Immature natural killer cell (primary cell): ENCODE data around the gene ZNF69. TPM values are rescaled to one million over a fixed set of nuclear protein-coding genes. Genes with fewer than 3 reads are reported as not detected.
"Not testable (repeated sequence)": the region's sequence is repeated elsewhere in the genome, so short reads cannot be mapped to it uniquely, and the experiment has no call there.

ENCODE experiments used
- DNase-seq, 3 donors: peaks; one replicate each; pipeline ENCODE4 v3.0.0; 2022; ENCODE audit warnings: mixed read lengths in 1 of 3
- H3K27ac Mint-ChIP-seq, 6 donors: one replicate each; pipeline ENCODE4 v1.8.0; 2020; ENCODE audit warnings: mixed read lengths in 6 of 6, mild to moderate bottlenecking in 5 of 6, inconsistent platforms in 4 of 6, moderate library complexity in 3 of 6
- H3K27me3 Mint-ChIP-seq, 3 donors: one replicate each; pipeline ENCODE4 v1.8.0; 2020 to 2021; ENCODE audit warnings: low read depth in 3 of 3, mild to moderate bottlenecking in 3 of 3, mixed read lengths in 3 of 3, moderate library complexity in 3 of 3, inconsistent platforms in 1 of 3
- H3K36me3 Mint-ChIP-seq, 3 donors: one replicate each; pipeline ENCODE4 v1.8.0; 2020; ENCODE audit warnings: mixed read lengths in 3 of 3, inconsistent platforms in 2 of 3, mild to moderate bottlenecking in 2 of 3
- H3K4me1 Mint-ChIP-seq, 2 donors: one replicate each; pipeline ENCODE4 v1.8.0; 2020; ENCODE audit warnings: inconsistent platforms in 2 of 2, mild to moderate bottlenecking in 2 of 2, mixed read lengths in 2 of 2, moderate library complexity in 1 of 2
- H3K4me3 Mint-ChIP-seq, 5 donors: one replicate each; pipeline ENCODE4 v1.8.0; 2020; ENCODE audit warnings: mild to moderate bottlenecking in 5 of 5, mixed read lengths in 5 of 5, inconsistent platforms in 3 of 5, moderate library complexity in 3 of 5
- H3K9me3 Mint-ChIP-seq, 6 donors: one replicate each; pipeline ENCODE4 v1.8.0; 2020; ENCODE audit warnings: mild to moderate bottlenecking in 6 of 6, mixed read lengths in 6 of 6, inconsistent platforms in 4 of 6, moderate library complexity in 3 of 6
- polyA plus RNA-seq, 3 donors: library from polyadenylated mRNA; unstranded; fragments of 300-500 nt; fragmentation: Illumina TruSeq; gene quantifications; one replicate each; pipeline ENCODE4 v1.2.3, GENCODE V29; 2021

Gene ZNF69
- 1 to 10 TPM in 2 of 3 donors, not detected in 1; 2.4 to 3.3 TPM for polyA plus RNA-seq

- Mint-ChIP-seq H3K4me3 (peak within 1 kb of the TSS; percentile 89 to 94 (median 92)), H3K27me3 (peaks cover 0 to 5% (median 0%) of the 10 kb centered on the region in 3 donors), H3K9me3 (no peaks in the 10 kb centered on the region)
These were observed at the start of gene ZNF69 for GRCh38 chr19:11887611-11888531. TSS of gene ZNF69 (plus strand) at chr19:11887782. CDS start at chr19:11887924, 142 bp downstream.

GRCh38 chr19:11843722-11844121 lies 43.9 kb upstream of the ZNF69 start:
- Mint-ChIP-seq H3K27ac (no peak overlapping the region), H3K4me3 (no peak overlapping the region), H3K27me3 (peaks cover 0 to 7% (median 2%) of the 10 kb centered on the region in 3 donors), H3K9me3 (peaks cover 0 to 5% (median 0%) of the 10 kb centered on the region in 6 donors), H3K4me1 (peaks cover 10 to 12% of the 10 kb centered on the region in 2 donors), H3K36me3 (peaks cover 0 to 4% (median 3%) of the 10 kb centered on the region in 3 donors)
- no peak for DNase-seq

More at GRCh38 chr19:11887611-11888531, at the start of gene ZNF69:
- H3K36me3 Mint-ChIP-seq: no peaks in the 10 kb centered on the region
- peak within 1 kb of the TSS; percentile 72 to 88 (median 86) for H3K27ac Mint-ChIP-seq
- DNase-seq: peak; percentile 57 to 65 (median 65)
- H3K4me1 Mint-ChIP-seq: peaks cover 22 to 32% of the 10 kb centered on the region in 2 donors

- H3K4me1 Mint-ChIP-seq: peaks cover 23 to 35% of the 10 kb centered on the region in 2 donors
- not testable (repeated sequence) for H3K36me3 Mint-ChIP-seq, DNase-seq, H3K9me3 Mint-ChIP-seq, H3K27me3 Mint-ChIP-seq
- peak overlapping the region in 4 of 5 donors; percentile 35 to 96 (median 92) for H3K4me3 Mint-ChIP-seq
- peak overlapping the region in 4 of 6 donors; percentile 28 to 95 (median 68) for H3K27ac Mint-ChIP-seq
These were observed 40.0 kb upstream of the ZNF69 start for GRCh38 chr19:11847615-11848014.

GRCh38 chr19:11848200-11848593 lies 39.4 kb upstream of the ZNF69 start:
- peak overlapping the region; percentile 80 to 95 (median 90) for H3K27ac Mint-ChIP-seq
- DNase-seq: no peak
- peaks cover 23 to 35% of the 10 kb centered on the region in 2 donors for H3K4me1 Mint-ChIP-seq
- H3K36me3 Mint-ChIP-seq: no peaks in the 10 kb centered on the region
- peak overlapping the region; percentile 90 to 96 (median 93) for H3K4me3 Mint-ChIP-seq
- peaks cover 0 to 7% (median 2%) of the 10 kb centered on the region in 3 donors for H3K27me3 Mint-ChIP-seq
- no peaks in the 10 kb centered on the region for H3K9me3 Mint-ChIP-seq

GRCh38 chr19:11848594-11849469 lies 38.8 kb upstream of the ZNF69 start, which contains the start of gene ZNF439:
TSS of gene ZNF439 (plus strand) at chr19:11848726. CDS start at chr19:11848868, 142 bp downstream.
- no peaks in the 10 kb centered on the region for H3K9me3 Mint-ChIP-seq
- no peaks in the 10 kb centered on the region for H3K36me3 Mint-ChIP-seq
- H3K4me3 Mint-ChIP-seq: peak within 1 kb of the TSS; percentile 90 to 96 (median 93)
- H3K27ac Mint-ChIP-seq: peak within 1 kb of the TSS; percentile 80 to 95 (median 91)
- H3K27me3 Mint-ChIP-seq: peaks cover 0 to 7% (median 2%) of the 10 kb centered on the region in 3 donors
- DNase-seq: peak; percentile 84 to 85 (median 85)
- H3K4me1 Mint-ChIP-seq: peaks cover 23 to 35% of the 10 kb centered on the region in 2 donors

GRCh38 chr19:11850289-11850688 lies 37.3 kb upstream of the ZNF69 start:
- H3K27ac Mint-ChIP-seq, H3K9me3 Mint-ChIP-seq, H3K27me3 Mint-ChIP-seq, H3K36me3 Mint-ChIP-seq, DNase-seq: not testable (repeated sequence)
- peak overlapping the region in 3 of 5 donors; percentile 10 to 96 (median 93) for H3K4me3 Mint-ChIP-seq
- peaks cover 25 to 35% of the 10 kb centered on the region in 2 donors for H3K4me1 Mint-ChIP-seq

- H3K9me3 Mint-ChIP-seq: peaks cover 0 to 16% (median under 1%) of the 10 kb centered on the region in 6 donors
- no peak overlapping the region for H3K27ac Mint-ChIP-seq
- H3K36me3 Mint-ChIP-seq: peaks cover 7 to 24% (median 14%) of the 10 kb centered on the region in 3 donors
- DNase-seq: no peak
- no peak overlapping the region for H3K4me3 Mint-ChIP-seq
- H3K27me3 Mint-ChIP-seq: peaks cover 2 to 5% (median 3%) of the 10 kb centered on the region in 3 donors
- peaks cover 19 to 36% of the 10 kb centered on the region in 2 donors for H3K4me1 Mint-ChIP-seq
These were observed 34.2 kb upstream of the ZNF69 start for GRCh38 chr19:11853358-11853757.

- H3K9me3 Mint-ChIP-seq: peaks cover 0 to 50% (median 6%) of the 10 kb centered on the region in 6 donors
- H3K36me3 Mint-ChIP-seq: peaks cover 18 to 27% (median 24%) of the 10 kb centered on the region in 3 donors
- H3K27me3 Mint-ChIP-seq: peaks cover 0 to 5% (median 2%) of the 10 kb centered on the region in 3 donors
These were observed 30.9 kb upstream of the ZNF69 start for GRCh38 chr19:11856596-11857250.

GRCh38 chr19:11860721-11861120 lies 26.9 kb upstream of the ZNF69 start:
- no peak overlapping the region for H3K4me3 Mint-ChIP-seq
- peaks cover 27 to 50% (median 48%) of the 10 kb centered on the region in 3 donors for H3K36me3 Mint-ChIP-seq
- peaks cover 4 to 22% of the 10 kb centered on the region in 2 donors for H3K4me1 Mint-ChIP-seq
- peaks cover 0 to 5% (median 3%) of the 10 kb centered on the region in 3 donors for H3K27me3 Mint-ChIP-seq
- peaks cover 11 to 88% (median 30%) of the 10 kb centered on the region in 6 donors for H3K9me3 Mint-ChIP-seq
- H3K27ac Mint-ChIP-seq: no peak overlapping the region
- no peak for DNase-seq

More at GRCh38 chr19:11856596-11857250, 30.9 kb upstream of the ZNF69 start:
- H3K27ac Mint-ChIP-seq: no peak overlapping the region
- H3K4me1 Mint-ChIP-seq: peaks cover 5 to 14% of the 10 kb centered on the region in 2 donors
- no peak overlapping the region for H3K4me3 Mint-ChIP-seq
- DNase-seq: no peak

GRCh38 chr19:11861301-11861700 lies 26.3 kb upstream of the ZNF69 start:
- no peak for DNase-seq
- Mint-ChIP-seq H3K4me3 (no peak overlapping the region), H3K27ac (no peak overlapping the region), H3K4me1 (peaks cover 4 to 17% of the 10 kb centered on the region in 2 donors), H3K27me3 (peaks cover 0 to 5% (median 3%) of the 10 kb centered on the region in 3 donors), H3K36me3 (peaks cover 30 to 54% (median 50%) of the 10 kb centered on the region in 3 donors), H3K9me3 (peaks cover 11 to 93% (median 36%) of the 10 kb centered on the region in 6 donors)

- H3K27me3 Mint-ChIP-seq, H3K4me1 Mint-ChIP-seq: not testable (repeated sequence)
- H3K9me3 Mint-ChIP-seq: peaks cover 31 to 90% (median 70%) of the 10 kb centered on the region in 6 donors
These were observed 19.8 kb upstream of the ZNF69 start for GRCh38 chr19:11867766-11868165.

GRCh38 chr19:11868188-11868587 lies 19.4 kb upstream of the ZNF69 start:
- H3K4me1 Mint-ChIP-seq: peaks cover 0 to 8% of the 10 kb centered on the region in 2 donors
- no peak overlapping the region for H3K27ac Mint-ChIP-seq
- no peak overlapping the region for H3K4me3 Mint-ChIP-seq
- H3K9me3 Mint-ChIP-seq: peaks cover 31 to 87% (median 68%) of the 10 kb centered on the region in 6 donors
- peaks cover 47 to 72% (median 63%) of the 10 kb centered on the region in 3 donors for H3K36me3 Mint-ChIP-seq
- peaks cover 0 to under 1% (median 0%) of the 10 kb centered on the region in 3 donors for H3K27me3 Mint-ChIP-seq
- DNase-seq: no peak

More at GRCh38 chr19:11867766-11868165, 19.8 kb upstream of the ZNF69 start:
- H3K4me3 Mint-ChIP-seq, DNase-seq, H3K27ac Mint-ChIP-seq: not testable (repeated sequence)
- peaks cover 47 to 73% (median 64%) of the 10 kb centered on the region in 3 donors for H3K36me3 Mint-ChIP-seq
